HG03571 (cell line): ENCODE measurements around the gene RBFOX2.
"Not testable (repeated sequence)": the region's sequence is repeated elsewhere in the genome, so short reads cannot be mapped to it uniquely, and the experiment has no call there.

Experiments used
- ATAC-seq: cut with Tn5 transposase; IDR thresholded peaks from one replicate; pipeline ENCODE4 v1.9.1; 2021; ENCODE audit not compliant: unreplicated experiment

The RBFOX2 gene

DNA sequence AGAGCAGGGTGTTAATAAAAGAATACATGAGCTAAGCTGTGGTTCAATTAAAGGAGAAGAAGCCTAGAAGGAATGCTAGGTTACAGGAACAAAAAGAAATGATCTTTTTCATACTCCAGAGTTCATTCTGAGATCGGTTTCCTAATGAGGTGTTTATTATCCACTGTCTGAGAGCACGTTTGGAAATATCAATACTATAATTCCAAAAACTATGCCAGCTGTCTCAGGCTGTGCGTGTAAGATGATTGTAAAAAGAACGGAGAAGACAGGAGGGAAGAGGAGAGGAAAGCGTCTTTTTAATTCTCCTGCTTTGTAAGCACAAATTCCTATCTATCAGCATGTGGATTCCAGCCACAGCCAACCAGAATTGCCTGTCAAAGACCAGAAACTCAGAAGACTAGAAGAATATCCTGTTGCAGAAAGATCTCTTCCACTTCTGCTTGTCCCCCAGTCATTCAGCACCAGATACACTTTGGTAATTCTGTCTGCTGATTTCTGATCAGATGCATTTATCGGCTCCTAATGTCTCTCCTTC lies 285.2 kb downstream of the RBFOX2 start:
- no peak for ATAC-seq

GRCh38 chr22:35742342-35743100 lies 286.1 kb downstream of the RBFOX2 start:
- ATAC-seq: no peak

DNA sequence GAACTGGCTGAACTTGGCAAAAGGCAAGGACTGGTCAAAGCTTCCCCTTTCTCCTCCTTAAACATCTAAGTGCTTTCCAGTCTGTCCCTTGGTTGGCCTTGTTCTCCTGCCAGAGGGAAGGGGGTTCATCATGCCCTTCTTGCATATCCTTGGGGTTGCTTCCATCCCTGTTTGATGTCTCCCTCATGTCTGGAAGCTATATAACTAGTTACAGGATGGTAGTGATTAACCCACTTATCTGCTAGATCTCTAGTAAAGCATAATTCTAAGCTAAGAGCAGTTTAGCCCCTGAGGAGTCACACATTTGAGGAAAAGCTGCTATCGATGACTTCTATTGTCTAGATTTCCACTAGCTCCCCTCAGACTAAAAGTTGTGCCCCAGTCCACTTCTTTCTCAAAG lies 288.0 kb downstream of the RBFOX2 start:
- ATAC-seq: no peak

DNA sequence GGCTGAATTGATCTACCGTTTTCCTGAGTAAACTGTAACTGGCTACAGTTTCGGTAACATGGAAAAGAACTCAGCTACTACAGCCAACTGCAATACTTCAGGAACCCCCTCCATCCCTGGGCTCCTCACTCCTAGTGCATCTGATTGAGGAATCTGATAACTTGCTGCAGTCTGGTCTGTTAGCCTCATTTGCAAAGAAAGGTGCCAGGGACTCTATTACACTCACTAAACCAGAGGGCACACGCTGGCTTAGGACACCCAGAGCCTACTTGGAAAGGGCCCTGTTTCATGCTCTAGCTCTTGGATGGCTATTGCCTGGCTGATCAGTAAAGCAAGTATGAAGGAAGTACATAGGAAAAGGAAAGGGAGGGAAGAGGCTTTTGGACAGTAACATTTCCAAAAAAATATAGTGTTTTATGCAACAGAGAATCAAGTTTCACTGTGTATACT lies 288.7 kb downstream of the RBFOX2 start:
- ATAC-seq: no peak

DNA sequence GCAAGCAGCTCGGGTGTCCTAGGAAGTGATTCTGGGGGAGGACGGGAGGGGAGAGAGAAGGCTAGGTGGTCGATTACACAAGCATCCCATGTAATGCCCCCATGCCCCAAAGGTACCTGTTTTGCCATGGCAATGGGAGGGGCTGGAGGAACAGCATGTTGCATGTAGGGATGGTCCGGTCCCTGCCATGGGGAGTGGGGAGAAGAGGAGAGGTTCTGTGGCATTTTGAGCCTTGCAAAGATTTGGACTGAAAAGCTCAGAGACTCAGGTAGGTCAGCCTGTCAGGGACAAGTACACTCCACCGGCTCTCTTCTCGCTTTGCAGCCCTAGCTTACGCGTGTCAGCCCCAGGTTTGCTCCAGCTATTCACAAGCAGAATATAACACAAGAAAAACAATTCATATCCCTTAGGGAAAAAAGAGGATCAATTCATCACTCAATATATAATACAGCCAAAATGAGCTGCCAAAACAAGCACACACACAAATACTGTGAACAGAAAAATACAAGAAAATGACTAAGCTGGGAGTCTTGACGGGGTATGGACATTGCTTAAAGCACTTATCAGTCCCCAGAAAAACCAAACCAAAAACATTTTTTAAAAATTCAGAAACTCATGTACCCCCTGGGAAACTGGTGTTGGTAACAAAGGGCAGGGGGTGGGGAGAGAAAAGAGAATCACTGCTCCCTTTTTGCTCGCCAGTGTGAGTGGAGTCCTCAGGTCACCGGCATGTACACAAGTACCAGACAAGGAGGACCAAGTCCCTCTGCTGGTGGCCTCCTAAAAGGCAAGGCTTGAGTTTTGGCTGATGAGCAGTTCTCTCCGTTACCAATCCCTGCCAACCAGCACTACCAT lies 289.3 kb downstream of the RBFOX2 start:
- no peak for ATAC-seq

DNA sequence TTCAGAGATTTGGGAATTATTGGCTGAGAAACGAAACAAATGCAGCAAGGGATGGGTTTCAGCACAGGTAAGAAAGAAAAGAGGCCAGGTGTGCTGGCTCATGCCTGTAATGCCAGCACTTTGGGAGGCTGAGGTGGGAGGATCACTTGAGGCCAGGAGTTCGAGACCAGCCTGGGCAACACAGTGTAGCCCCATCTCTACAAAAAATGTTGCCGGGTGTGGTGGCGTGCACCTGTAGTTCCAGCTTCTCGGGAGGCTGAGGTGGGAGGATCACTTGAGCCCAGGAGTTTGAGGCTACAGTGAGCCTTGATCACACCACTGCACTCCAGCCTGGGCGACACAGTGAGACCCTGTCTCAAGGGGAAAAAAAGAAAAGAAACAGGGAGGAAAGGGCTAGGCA lies 290.7 kb downstream of the RBFOX2 start:
- ATAC-seq: not testable (repeated sequence)

DNA sequence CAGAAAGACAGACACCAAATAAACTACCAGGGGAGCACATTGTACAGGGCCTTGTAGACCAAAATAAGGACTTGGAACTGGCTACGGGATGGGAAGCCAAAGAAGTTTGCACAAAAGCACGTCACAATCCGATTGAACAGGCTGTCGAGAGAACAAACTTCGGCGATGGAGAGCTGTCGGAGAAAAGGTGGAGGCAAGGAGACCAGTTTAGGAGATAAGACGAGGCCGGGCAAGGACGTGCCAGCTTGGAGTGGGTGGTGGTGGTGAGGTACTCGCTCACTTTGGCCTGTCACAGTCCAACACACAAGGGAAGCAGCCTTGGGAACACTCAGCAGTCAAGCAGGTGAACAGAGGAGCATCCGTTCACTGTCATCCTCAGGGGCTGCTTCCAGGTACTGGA lies 291.9 kb downstream of the RBFOX2 start:
- ATAC-seq: no peak

DNA sequence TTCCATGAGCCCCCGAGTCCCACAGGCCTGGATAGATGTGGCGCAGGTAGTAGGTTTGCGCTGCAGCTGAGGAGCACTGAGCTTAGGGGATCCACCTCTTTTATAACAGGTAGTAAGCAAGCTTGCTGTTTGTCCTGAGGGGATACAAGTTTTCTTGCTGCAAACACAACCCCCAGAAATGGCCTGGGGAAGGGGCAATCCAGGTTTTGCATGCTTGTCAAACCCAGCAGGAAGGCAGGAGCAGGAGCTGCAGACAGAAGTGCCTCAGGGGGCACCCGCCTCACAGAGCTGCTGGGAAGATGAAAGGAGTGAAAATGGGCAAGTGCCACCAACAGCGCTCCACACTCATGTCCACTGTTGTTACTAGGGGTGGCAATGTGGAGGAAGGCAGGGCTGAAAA lies 292.5 kb downstream of the RBFOX2 start:
- ATAC-seq: no peak

- ATAC-seq: no peak
Measured at GRCh38 chr22:35735542-35735941, 293.1 kb downstream of the RBFOX2 start.

DNA sequence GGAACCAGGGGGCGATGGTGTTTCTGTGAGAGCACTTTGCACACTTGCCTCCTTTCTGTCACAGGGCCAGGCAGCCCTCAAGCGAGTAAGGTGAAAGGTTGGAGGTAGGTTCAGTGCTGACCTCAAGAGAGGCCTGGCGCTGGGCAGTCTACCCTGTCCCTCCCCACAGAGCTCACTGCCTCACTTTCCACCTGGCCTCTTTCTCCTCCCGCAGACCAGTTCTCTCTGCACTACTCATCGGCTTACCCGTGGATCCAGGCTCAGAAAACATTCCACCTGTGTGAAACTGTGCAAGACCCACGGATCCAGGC lies 294.2 kb downstream of the RBFOX2 start:
- ATAC-seq: no peak

- ATAC-seq: no peak
Measured at GRCh38 chr22:35733791-35734516, 294.7 kb downstream of the RBFOX2 start.

DNA sequence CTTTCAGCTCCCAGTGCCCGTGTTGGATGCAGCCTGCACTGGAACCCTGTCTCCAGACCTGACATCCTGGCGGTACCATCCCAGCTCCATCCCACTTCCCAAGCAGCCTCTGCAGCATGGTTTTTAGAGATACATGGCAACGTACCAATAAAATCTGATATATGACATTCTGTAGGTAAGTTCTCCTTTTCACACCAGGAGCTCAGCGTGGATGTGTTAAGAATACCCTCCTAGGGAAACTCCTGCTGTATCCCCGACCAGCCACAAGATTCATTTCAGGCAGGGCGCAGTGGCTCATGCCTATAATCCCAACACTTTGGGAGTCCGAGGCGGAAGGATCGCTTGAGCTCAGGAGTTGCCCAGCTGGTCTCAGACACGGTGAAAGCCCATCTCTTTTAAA lies 295.6 kb downstream of the RBFOX2 start:
- no peak for ATAC-seq

DNA sequence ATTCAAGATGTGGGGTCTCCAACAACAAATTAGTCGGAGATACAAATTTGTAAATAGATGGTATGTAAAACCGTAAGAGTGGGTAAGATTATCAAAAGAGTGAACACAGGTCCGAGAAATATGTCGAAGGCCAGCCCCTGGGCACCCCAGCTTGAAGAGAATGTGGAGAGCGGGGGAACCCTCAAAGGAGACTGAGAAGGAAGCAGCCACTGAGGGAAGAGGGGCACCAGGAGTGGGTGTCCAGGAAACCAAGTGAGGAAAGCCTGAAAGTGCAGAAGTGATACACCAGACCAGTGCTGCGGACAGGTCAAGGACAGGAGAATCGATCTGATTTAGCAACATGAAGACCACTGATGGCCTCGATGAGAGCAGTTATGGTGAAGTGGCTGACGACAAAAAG lies 296.5 kb downstream of the RBFOX2 start:
- ATAC-seq: no peak

GRCh38 chr22:35731321-35731720 lies 297.3 kb downstream of the RBFOX2 start:
- ATAC-seq: no peak

DNA sequence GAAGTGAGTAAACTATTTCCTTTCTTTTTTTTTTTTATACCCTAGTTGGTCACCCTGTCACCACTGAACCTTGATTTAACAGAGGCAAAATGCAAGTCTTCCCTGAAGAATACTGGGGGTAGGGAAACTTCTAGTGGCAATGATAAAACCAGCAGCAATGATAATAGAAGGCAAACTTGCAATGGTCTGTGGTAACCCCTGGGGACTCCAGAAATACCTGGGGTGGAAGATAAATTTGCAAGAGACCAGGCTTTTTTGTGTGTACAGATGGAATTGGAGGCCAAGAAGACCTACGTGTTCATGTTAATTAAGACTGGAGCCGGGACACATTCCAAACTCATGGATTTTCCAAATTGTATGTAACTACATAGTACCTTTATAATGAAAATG lies 299.3 kb downstream of the RBFOX2 start:
- ATAC-seq: no peak

GRCh38 chr22:35728639-35729308 lies 299.9 kb downstream of the RBFOX2 start:
- no peak for ATAC-seq

- ATAC-seq: no peak
Measured at GRCh38 chr22:35727436-35727835, 301.2 kb downstream of the RBFOX2 start.

DNA sequence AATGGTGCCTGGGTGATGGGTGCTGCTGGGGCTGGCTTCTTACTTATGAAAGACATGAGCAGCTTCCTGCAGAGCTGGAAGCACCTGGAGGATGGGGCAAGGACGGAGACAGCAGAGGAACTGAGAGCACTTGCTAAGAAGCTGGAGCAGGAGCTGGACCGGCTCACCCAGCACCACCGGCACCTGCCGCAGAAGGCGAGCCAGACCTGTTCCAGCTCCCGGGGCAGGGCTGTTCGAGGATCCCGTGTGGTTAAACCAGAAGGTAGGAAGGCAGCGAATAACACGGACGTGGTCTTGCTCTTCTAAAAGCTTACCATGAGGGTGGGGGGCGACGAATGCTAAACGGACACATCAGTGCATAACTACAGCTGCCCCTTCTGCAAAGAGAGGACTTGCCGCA lies 301.7 kb downstream of the RBFOX2 start:
- no peak for ATAC-seq

DNA sequence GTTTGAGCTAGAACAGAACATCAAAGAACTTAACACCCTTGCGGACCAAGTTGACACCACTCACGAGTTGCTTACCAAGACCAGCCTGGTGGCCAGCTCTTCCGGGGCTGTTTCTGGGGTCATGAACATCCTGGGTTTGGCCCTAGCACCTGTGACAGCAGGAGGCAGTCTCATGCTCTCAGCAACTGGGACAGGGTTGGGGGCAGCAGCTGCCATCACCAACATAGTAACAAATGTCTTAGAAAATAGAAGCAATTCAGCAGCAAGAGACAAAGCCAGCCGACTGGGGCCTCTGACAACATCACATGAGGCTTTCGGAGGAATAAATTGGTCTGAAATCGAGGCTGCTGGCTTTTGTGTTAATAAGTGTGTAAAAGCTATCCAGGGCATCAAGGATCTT lies 302.2 kb downstream of the RBFOX2 start:
- no peak for ATAC-seq

- no peak for ATAC-seq
Measured at GRCh38 chr22:35725521-35725920, 303.1 kb downstream of the RBFOX2 start.

GRCh38 chr22:35721960-35722359 lies 306.7 kb downstream of the RBFOX2 start:
- no peak for ATAC-seq
